ENCODE data around the gene IER3IP1. TPM values are rescaled to one million over a fixed set of nuclear protein-coding genes. Genes with fewer than 3 reads are reported as not detected.
"Not testable (repeated sequence)": the region's sequence is repeated elsewhere in the genome, so short reads cannot be mapped to it uniquely, and the experiment has no call there.

The IER3IP1 gene
- total RNA-seq, 4 donors from 2014 or later = 2.2 to 11.6 (median 5.8) TPM

DNA sequence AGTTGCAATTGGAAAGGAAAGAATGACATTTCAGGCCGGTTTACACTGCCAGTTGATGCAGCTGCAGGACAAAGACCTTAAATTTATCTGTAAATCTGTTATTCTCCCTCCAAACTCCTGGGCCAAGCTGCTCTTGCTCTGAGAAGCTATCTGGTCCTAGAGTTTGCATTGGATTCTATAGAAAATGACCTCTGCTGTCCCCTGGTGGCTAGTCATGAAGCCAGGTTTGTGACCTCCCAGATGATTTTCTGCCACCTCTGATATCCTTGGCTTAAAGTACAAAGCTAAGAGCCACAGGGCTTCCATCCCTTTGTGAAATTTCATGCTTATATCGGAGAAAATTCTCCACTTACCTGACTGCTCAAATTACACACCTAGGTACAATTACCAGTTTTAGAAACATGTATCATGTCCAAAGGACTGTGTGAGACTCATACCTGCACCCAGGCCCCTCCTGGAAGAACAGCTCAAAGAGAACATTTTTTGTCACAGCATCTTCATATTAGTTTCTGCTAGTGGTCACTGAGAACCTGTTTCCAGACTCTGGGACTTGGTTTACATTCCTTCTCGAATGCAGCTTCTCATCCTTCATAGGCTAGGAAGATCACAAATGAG lies 28.9 kb upstream of the IER3IP1 start:
- no peak overlapping the region for H3K4me3 ChIP-seq
- no peaks in the 10 kb centered on the region for H3K9me3 ChIP-seq
- 0 to 50% methylated on average over 1 to 3 of the region's 3 CpGs for WGBS, 2 donors (ENCODE audit: low coverage in 1 of 2)
- peaks cover 23% of the 10 kb centered on the region for H3K27me3 ChIP-seq
- H3K27ac ChIP-seq = no peak overlapping the region
- H3K36me3 ChIP-seq = no peaks in the 10 kb centered on the region
- no peaks in the 10 kb centered on the region for H3K4me1 ChIP-seq
- TF ChIP-seq, protein P1, sequence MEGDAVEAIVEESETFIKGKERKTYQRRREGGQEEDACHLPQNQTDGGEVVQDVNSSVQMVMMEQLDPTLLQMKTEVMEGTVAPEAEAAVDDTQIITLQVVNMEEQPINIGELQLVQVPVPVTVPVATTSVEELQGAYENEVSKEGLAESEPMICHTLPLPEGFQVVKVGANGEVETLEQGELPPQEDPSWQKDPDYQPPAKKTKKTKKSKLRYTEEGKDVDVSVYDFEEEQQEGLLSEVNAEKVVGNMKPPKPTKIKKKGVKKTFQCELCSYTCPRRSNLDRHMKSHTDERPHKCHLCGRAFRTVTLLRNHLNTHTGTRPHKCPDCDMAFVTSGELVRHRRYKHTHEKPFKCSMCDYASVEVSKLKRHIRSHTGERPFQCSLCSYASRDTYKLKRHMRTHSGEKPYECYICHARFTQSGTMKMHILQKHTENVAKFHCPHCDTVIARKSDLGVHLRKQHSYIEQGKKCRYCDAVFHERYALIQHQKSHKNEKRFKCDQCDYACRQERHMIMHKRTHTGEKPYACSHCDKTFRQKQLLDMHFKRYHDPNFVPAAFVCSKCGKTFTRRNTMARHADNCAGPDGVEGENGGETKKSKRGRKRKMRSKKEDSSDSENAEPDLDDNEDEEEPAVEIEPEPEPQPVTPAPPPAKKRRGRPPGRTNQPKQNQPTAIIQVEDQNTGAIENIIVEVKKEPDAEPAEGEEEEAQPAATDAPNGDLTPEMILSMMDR (IDR thresholded peaks at IDR 0.05) = peak; percentile 72 to 81 (median 77)
- TF ChIP-seq EP300 (IDR thresholded peaks at IDR 0.05; ENCODE audit: low read depth) = no peak
- peak; percentile 21 for DNase-seq
- intact Hi-C loops (cut with DNase I; ENCODE audit: low total_unique reads) = loop anchor here (5.0 kb wide), 1 partner anchor 103 kb away; no protein-coding TSS in a partner anchor
- in situ Hi-C loops (cut with MboI; ENCODE audit: low pct_ligation_motif_present in 1 of 4, low pct_unique_long_range_greater_than_20kb in 1 of 4, low sequenced_read_pairs in 3 of 4) = loop anchor here (5.0 to 25.0 kb wide), 4 partner anchors 108 to 557 kb away; no protein-coding TSS in a partner anchor

DNA sequence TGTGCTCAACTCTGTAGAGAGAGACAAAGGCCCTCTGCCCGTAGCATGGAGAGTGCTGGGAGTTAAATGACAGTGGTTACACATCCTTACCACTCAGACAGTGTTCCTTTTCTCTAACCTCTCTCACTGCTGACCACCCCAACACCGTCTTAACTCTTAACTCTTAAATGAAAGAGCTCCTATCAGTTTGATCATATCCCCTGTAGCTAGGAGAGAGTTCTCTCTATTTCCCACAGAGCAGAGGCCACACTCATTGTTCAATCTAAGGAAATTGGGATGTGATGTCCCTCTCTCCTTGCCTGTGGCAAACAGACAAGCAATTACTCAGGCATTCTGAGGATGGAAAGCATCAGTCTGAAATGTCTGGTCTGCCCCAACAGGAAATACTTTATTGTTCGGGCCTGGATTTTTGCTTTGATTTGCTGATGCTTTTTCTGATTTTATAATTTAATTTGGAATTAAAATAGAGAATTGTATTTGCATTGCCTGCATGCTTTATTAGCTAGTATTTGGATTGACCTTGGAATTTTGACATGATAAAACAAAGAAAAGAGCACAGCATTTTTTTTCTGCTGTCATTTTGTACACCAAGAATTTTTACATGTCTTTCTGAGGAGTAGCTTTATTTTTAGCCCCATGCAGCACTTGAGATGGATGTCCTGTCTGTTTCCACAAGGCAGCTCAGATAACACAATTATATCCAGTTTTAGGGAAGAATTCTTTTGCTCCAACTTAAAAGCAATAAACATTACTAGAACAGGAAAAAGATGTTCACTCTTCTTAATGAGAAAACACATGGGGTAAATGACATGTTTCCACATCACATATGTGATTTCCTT lies 27.7 kb upstream of the IER3IP1 start:
- H3K4me3 ChIP-seq = no peak overlapping the region
- 52 to 65% methylated on average over 3 of the region's 3 CpGs for WGBS, 2 donors (ENCODE audit: low coverage in 1 of 2)
- in situ Hi-C loops (cut with MboI; ENCODE audit: low pct_ligation_motif_present in 1 of 4, low pct_unique_long_range_greater_than_20kb in 1 of 4, low sequenced_read_pairs in 3 of 4) = loop anchor here (10.0 to 25.0 kb wide), 3 partner anchors 109 to 558 kb away; no protein-coding TSS in a partner anchor
- no peaks in the 10 kb centered on the region for H3K4me1 ChIP-seq
- peaks cover 11% of the 10 kb centered on the region for H3K27me3 ChIP-seq
- no peak for DNase-seq
- intact Hi-C loops (cut with DNase I; ENCODE audit: low total_unique reads) = no loop called here
- H3K36me3 ChIP-seq = no peaks in the 10 kb centered on the region
- no peak overlapping the region for H3K27ac ChIP-seq
- TF ChIP-seq EP300 (IDR thresholded peaks at IDR 0.05; ENCODE audit: low read depth) (no peak), POLR2AphosphoS5 (IDR thresholded peaks at IDR 0.05) (no peak), POLR2A (IDR thresholded peaks at IDR 0.05) (no peak)
- TF ChIP-seq, protein P1 (IDR thresholded peaks at IDR 0.05) = no peak
- no peaks in the 10 kb centered on the region for H3K9me3 ChIP-seq

DNA sequence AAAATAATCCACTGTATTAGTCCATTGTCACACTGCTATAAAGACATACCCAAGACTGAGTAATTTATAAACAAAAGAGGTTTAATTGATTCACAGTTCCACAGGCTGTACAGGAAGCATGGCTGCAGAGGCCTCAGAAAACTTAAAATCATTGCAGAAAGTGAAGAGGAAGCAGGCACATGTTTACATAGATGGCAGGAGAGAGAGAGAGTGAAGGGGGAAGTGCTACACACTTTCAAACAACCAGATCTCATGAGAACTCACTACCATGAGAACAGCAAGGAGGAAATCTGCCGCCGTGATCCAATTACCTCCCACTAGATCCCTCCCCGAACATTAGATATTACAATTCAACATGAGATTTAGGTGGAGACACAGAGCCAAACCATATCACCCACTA lies 19.8 kb upstream of the IER3IP1 start:
- H3K9me3 ChIP-seq; H3K27me3 ChIP-seq; DNase-seq; H3K4me1 ChIP-seq; H3K36me3 ChIP-seq; intact Hi-C loops (cut with DNase I; ENCODE audit: low total_unique reads); in situ Hi-C loops (cut with MboI; ENCODE audit: low pct_ligation_motif_present in 1 of 4, low pct_unique_long_range_greater_than_20kb in 1 of 4, low sequenced_read_pairs in 3 of 4); H3K4me3 ChIP-seq; H3K27ac ChIP-seq: not testable (repeated sequence)
- WGBS, 2 donors (ENCODE audit: low coverage in 1 of 2) = 84 to 85% methylated on average over 3 of the region's 3 CpGs

DNA sequence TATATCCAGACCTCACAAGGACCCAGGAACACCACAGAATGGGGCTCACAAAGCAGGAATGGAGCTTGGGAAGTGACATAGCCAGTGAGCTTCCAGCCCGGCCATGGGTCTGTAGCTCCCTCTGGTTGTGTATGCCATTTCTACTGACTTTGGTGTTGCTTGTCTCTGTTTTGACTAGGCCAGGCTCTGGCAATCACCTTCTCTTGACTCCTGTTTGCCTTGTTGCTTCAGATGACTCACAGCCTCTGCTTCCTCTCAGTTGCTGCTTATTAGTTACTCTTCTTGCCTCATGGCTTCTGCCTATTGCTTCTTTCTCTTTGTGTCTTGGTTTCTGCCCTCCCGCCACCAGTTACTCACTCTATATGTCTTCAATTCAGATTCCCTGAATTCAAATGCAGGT lies 15.8 kb upstream of the IER3IP1 start:
- Histone ChIP-seq H3K4me3 (no peak overlapping the region), H3K9me3 (no peaks in the 10 kb centered on the region), H3K36me3 (no peaks in the 10 kb centered on the region), H3K27me3 (peaks cover 16% of the 10 kb centered on the region), H3K4me1 (no peaks in the 10 kb centered on the region), H3K27ac (no peak overlapping the region)
- no peak for TF ChIP-seq POLR2A (IDR thresholded peaks at IDR 0.05)
- no peak for DNase-seq
- intact Hi-C loops (cut with DNase I; ENCODE audit: low total_unique reads) (no loop called here), in situ Hi-C loops (cut with MboI; ENCODE audit: low pct_ligation_motif_present in 1 of 4, low pct_unique_long_range_greater_than_20kb in 1 of 4, low sequenced_read_pairs in 3 of 4) (no loop called here)
- 89 to 100% methylated on average over 1 to 2 of the region's 2 CpGs for WGBS, 2 donors (ENCODE audit: low coverage in 1 of 2)

DNA sequence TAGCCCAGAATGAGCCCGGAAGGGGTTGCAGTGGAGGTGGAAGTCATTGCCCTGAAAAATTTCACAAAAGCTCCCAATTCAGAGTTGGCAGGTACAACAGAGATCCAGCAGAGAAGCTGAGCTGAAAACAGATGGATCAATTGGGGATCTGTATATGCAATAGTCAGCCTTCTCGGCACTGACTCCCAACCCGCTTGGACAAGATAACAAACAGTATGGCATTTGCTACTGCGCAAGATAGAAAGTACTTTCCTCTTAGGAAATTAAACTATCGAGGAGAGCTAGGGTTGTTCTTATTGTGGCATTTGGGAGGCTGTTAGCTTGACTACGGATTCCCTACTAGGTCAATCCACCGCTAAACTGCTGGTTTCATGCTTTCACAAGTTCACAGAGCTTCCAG lies 11.6 kb upstream of the IER3IP1 start:
- Histone ChIP-seq H3K27me3 (peaks cover 9% of the 10 kb centered on the region), H3K27ac (no peak overlapping the region), H3K4me3 (no peak overlapping the region), H3K9me3 (no peaks in the 10 kb centered on the region), H3K36me3 (no peaks in the 10 kb centered on the region), H3K4me1 (no peaks in the 10 kb centered on the region)
- WGBS, 2 donors (ENCODE audit: low coverage in 1 of 2) = 86 to 87% methylated on average over 7 of the region's 7 CpGs
- in situ Hi-C loops (cut with MboI; ENCODE audit: low pct_ligation_motif_present in 1 of 4, low pct_unique_long_range_greater_than_20kb in 1 of 4, low sequenced_read_pairs in 3 of 4) (no loop called here), intact Hi-C loops (cut with DNase I; ENCODE audit: low total_unique reads) (no loop called here)
- TF ChIP-seq POLR2AphosphoS5 (IDR thresholded peaks at IDR 0.05) = no peak
- no peak for TF ChIP-seq POLR2A (IDR thresholded peaks at IDR 0.05)
- no peak for TF ChIP-seq EP300 (IDR thresholded peaks at IDR 0.05; ENCODE audit: low read depth)
- TF ChIP-seq, protein P1 (IDR thresholded peaks at IDR 0.05) = no peak
- no peak for DNase-seq
